Loucy (cell line): ENCODE data around the gene P2RX7.
"Not testable (repeated sequence)": the region's sequence is repeated elsewhere in the genome, so short reads cannot be mapped to it uniquely, and the experiment has no call there.

Source experiments
- H2AFZ ChIP-seq: fragments of 200-600 bp; sonication (generic); 2 replicates; pipeline ENCODE4 v1.6.0; 2016; ENCODE audit warnings: antibody characterized with exemption, mild to moderate bottlenecking, low read length, moderate library complexity
- H3F3A ChIP-seq: fragments of 200-600 bp; 2 replicates; pipeline ENCODE4 v1.6.0; 2016; ENCODE audit warnings: antibody characterized with exemption, low read depth, mild to moderate bottlenecking
- H3K27me3 ChIP-seq: fragments of 200-600 bp; sonication (generic); 2 replicates; pipeline ENCODE4 v1.6.1; 2014; ENCODE audit warnings: low read length, mild to moderate bottlenecking; ENCODE audit not compliant: insufficient read depth, poor library complexity, severe bottlenecking
- H3K36me3 ChIP-seq: fragments of 200-600 bp; sonication (generic); 2 replicates; pipeline ENCODE4 v1.6.1; 2016; ENCODE audit warnings: low read length; ENCODE audit not compliant: insufficient read depth
- H3K4me1 ChIP-seq: fragments of 200-600 bp; sonication (generic); 2 replicates; pipeline ENCODE4 v1.5.1; 2014; ENCODE audit warnings: low read length, mild to moderate bottlenecking; ENCODE audit not compliant: insufficient read depth, poor library complexity, severe bottlenecking
- H3K4me2 ChIP-seq: fragments of 200-600 bp; sonication (generic); 2 replicates; pipeline ENCODE4 v1.6.0; 2014; ENCODE audit warnings: antibody characterized with exemption, low read length, low read depth, mild to moderate bottlenecking; ENCODE audit not compliant: poor library complexity, severe bottlenecking
- H3K4me3 ChIP-seq: fragments of 200-600 bp; sonication (generic); 2 replicates; pipeline ENCODE4 v1.5.1; 2014; ENCODE audit warnings: low read length, mild to moderate bottlenecking, mixed read lengths; ENCODE audit not compliant: poor library complexity, severe bottlenecking
- H3K79me2 ChIP-seq: fragments of 200-600 bp; sonication (generic); 2 replicates; pipeline ENCODE4 v1.6.1; 2014; ENCODE audit warnings: low read length; ENCODE audit not compliant: insufficient read depth
- H3K9ac ChIP-seq: fragments of 200-600 bp; sonication (generic); 2 replicates; pipeline ENCODE4 v1.6.0; 2014; ENCODE audit warnings: mild to moderate bottlenecking, low read depth, low read length, moderate library complexity; ENCODE audit not compliant: poor library complexity, severe bottlenecking
- H3K9me2 ChIP-seq: fragments of 200-600 bp; sonication (generic); replicated peaks from 2 replicates; pipeline ENCODE4 v1.6.1; 2016; ENCODE audit warnings: low read depth, low read length, mixed read lengths
- H3K9me3 ChIP-seq: fragments of 200-600 bp; sonication (generic); 2 replicates; pipeline ENCODE4 v1.6.1; 2014; ENCODE audit warnings: mild to moderate bottlenecking, antibody characterized with exemption, low read length, low read depth; ENCODE audit not compliant: insufficient read depth
- H4K20me1 ChIP-seq: fragments of 200-600 bp; sonication (generic); 2 replicates; pipeline ENCODE4 v1.6.0; 2014; ENCODE audit warnings: antibody characterized with exemption, low read length, mild to moderate bottlenecking; ENCODE audit not compliant: insufficient read depth, poor library complexity, severe bottlenecking
- CTCF ChIP-seq: fragments of 200-600 bp; sonication (generic); conservative IDR thresholded peaks from 2 replicates; pipeline ENCODE4 v1.5.1; 2014; ENCODE audit warnings: mild to moderate bottlenecking, antibody characterized with exemption, low read length
- EZH2phosphoT487 ChIP-seq: fragments of 200-600 bp; IDR thresholded peaks from 2 replicates; pipeline ENCODE4 v1.6.1; 2018; ENCODE audit warnings: antibody characterized with exemption, mild to moderate bottlenecking, moderate library complexity, borderline replicate concordance

The P2RX7 gene

GRCh38 chr12:121198949-121199348 is 66.3 kb downstream of the P2RX7 start:
- Histone ChIP-seq H4K20me1 (no peaks in the 10 kb centered on the region), H3K9me2 (no peaks in the 10 kb centered on the region), H3K79me2 (no peaks in the 10 kb centered on the region), H3K4me2 (no peak overlapping the region), H3K9me3 (no peaks in the 10 kb centered on the region), H3K36me3 (no peaks in the 10 kb centered on the region), H3K9ac (no peak overlapping the region), H3K4me1 (no peaks in the 10 kb centered on the region), H3F3A (no peaks in the 10 kb centered on the region), H3K4me3 (no peak overlapping the region), H3K27me3 (no peaks in the 10 kb centered on the region), H2AFZ (no peak overlapping the region)
- no peak for TF ChIP-seq EZH2phosphoT487
- no peak for TF ChIP-seq CTCF

- not testable (repeated sequence) for H3K9me3 ChIP-seq, H4K20me1 ChIP-seq, H3K9ac ChIP-seq, H3K4me1 ChIP-seq, H2AFZ ChIP-seq, H3K4me3 ChIP-seq, H3K9me2 ChIP-seq, H3F3A ChIP-seq, H3K79me2 ChIP-seq, H3K27me3 ChIP-seq, H3K4me2 ChIP-seq, H3K36me3 ChIP-seq
Observed at GRCh38 chr12:121201140-121201539, 68.5 kb downstream of the P2RX7 start.

- Histone ChIP-seq H3F3A (no peaks in the 10 kb centered on the region), H3K27me3 (no peaks in the 10 kb centered on the region), H3K4me3 (no peak overlapping the region), H3K79me2 (no peaks in the 10 kb centered on the region), H3K9me2 (no peaks in the 10 kb centered on the region), H3K4me2 (no peak overlapping the region), H4K20me1 (no peaks in the 10 kb centered on the region), H2AFZ (no peak overlapping the region), H3K9me3 (no peaks in the 10 kb centered on the region), H3K36me3 (no peaks in the 10 kb centered on the region), H3K4me1 (no peaks in the 10 kb centered on the region), H3K9ac (no peak overlapping the region)
- TF ChIP-seq CTCF (no peak), EZH2phosphoT487 (no peak)
Observed at GRCh38 chr12:121202407-121203355, 70.0 kb downstream of the P2RX7 start.

DNA sequence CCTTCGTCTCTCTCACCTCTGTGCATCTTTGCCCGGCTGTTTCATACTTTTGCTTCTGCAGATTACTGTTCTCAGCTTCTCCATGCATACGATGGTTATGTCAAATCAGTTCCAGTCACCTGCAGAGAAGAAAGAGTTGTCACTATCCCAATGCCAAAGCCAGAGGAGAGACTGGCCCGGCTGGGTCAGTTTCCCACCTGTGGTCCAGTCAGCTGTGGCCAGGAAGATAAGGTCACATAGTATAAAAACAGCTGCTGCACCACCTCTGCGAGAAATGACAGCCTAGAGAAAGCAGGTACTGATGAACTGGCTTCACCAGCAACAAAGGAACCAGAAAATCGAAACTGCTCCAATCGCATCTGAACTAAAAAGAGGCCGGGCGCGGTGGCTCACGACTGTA is 70.8 kb downstream of the P2RX7 start:
- no peak for TF ChIP-seq CTCF
- no peak for TF ChIP-seq EZH2phosphoT487
- H3K9me2 ChIP-seq = no peaks in the 10 kb centered on the region
- no peak overlapping the region for H2AFZ ChIP-seq
- H3K9ac ChIP-seq = no peak overlapping the region
- no peak overlapping the region for H3K4me2 ChIP-seq
- no peaks in the 10 kb centered on the region for H3F3A ChIP-seq
- no peaks in the 10 kb centered on the region for H3K9me3 ChIP-seq
- no peaks in the 10 kb centered on the region for H4K20me1 ChIP-seq
- no peaks in the 10 kb centered on the region for H3K27me3 ChIP-seq
- no peak overlapping the region for H3K4me3 ChIP-seq
- no peaks in the 10 kb centered on the region for H3K79me2 ChIP-seq
- no peaks in the 10 kb centered on the region for H3K4me1 ChIP-seq
- H3K36me3 ChIP-seq = no peaks in the 10 kb centered on the region
